ENCODE results near the gene KLHL18. TPM values are rescaled to one million over a fixed set of nuclear protein-coding genes. Genes with fewer than 3 reads are reported as not detected.
"Not testable (repeated sequence)": the region's sequence is repeated elsewhere in the genome, so short reads cannot be mapped to it uniquely, and the experiment has no call there.

KLHL18 gene
- total RNA-seq, 4 donors from 2014 or later, result 32.7 to 51.0 (median 44.5) TPM

DNA sequence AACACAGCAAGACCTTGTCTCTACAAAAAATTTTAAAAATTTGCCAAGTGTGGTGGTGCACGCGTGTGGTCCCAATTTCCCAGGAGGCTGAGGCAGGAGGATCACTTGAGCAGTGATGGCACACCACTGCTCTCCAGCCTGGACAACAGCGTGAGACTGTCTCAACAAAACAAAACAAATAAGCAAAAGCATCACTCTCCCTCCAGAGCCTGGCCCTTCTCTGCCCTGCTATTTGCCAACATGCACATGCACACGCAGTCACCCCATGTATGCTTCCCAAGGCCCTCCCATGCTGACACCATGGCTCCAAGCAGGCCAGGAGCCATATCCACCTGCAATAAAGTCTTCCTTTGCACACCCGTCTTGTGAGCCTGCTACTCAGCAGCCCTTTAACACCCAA is 2.2 kb upstream of the KLHL18 start:
- no peak for TF ChIP-seq POLR2A (IDR thresholded peaks at IDR 0.05)
- TF ChIP-seq, protein P1, sequence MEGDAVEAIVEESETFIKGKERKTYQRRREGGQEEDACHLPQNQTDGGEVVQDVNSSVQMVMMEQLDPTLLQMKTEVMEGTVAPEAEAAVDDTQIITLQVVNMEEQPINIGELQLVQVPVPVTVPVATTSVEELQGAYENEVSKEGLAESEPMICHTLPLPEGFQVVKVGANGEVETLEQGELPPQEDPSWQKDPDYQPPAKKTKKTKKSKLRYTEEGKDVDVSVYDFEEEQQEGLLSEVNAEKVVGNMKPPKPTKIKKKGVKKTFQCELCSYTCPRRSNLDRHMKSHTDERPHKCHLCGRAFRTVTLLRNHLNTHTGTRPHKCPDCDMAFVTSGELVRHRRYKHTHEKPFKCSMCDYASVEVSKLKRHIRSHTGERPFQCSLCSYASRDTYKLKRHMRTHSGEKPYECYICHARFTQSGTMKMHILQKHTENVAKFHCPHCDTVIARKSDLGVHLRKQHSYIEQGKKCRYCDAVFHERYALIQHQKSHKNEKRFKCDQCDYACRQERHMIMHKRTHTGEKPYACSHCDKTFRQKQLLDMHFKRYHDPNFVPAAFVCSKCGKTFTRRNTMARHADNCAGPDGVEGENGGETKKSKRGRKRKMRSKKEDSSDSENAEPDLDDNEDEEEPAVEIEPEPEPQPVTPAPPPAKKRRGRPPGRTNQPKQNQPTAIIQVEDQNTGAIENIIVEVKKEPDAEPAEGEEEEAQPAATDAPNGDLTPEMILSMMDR (IDR thresholded peaks at IDR 0.05), result no peak
- intact Hi-C loops (cut with DNase I; ENCODE audit: low total_unique reads), result no loop called here
- peak in 1 of 2 donors; percentile 36 for DNase-seq (ENCODE audit: low spot score in 2 of 2)
- WGBS, 2 donors, result 94 to 95% methylated on average over 5 of the region's 5 CpGs
- no peak overlapping the region for H3K4me3 ChIP-seq (ENCODE audit: low read depth, poor library complexity, severe bottlenecking)

DNA sequence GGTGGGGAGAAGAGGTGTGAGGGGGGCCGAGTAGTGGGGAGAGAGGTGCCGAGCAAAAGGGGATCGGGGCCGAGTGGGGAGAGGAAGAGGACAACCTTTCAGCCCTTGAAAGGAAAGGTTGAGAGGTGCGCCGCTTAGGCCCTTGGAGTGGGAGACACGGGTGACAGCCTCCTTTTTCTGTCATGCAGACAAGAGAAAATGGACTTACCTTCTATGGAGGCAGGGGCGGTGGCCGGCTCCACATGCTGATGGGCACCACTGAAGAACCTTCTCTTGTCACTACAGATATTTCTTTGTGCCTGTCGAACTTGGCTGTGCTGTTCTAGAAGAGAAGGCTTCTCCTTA is 421 bp downstream of the KLHL18 start:
- H3K4me3 ChIP-seq (ENCODE audit: low read depth, poor library complexity, severe bottlenecking), result peak overlapping the region; percentile 85
- intact Hi-C loops (cut with DNase I; ENCODE audit: low total_unique reads), result no loop called here
- 1 to 2% methylated on average over 10 of the region's 10 CpGs for WGBS, 2 donors
- DNase-seq (ENCODE audit: low spot score in 2 of 2), result no peak
- TF ChIP-seq, protein P1 (IDR thresholded peaks at IDR 0.05), result no peak
- no peak for TF ChIP-seq POLR2A (IDR thresholded peaks at IDR 0.05)

DNA sequence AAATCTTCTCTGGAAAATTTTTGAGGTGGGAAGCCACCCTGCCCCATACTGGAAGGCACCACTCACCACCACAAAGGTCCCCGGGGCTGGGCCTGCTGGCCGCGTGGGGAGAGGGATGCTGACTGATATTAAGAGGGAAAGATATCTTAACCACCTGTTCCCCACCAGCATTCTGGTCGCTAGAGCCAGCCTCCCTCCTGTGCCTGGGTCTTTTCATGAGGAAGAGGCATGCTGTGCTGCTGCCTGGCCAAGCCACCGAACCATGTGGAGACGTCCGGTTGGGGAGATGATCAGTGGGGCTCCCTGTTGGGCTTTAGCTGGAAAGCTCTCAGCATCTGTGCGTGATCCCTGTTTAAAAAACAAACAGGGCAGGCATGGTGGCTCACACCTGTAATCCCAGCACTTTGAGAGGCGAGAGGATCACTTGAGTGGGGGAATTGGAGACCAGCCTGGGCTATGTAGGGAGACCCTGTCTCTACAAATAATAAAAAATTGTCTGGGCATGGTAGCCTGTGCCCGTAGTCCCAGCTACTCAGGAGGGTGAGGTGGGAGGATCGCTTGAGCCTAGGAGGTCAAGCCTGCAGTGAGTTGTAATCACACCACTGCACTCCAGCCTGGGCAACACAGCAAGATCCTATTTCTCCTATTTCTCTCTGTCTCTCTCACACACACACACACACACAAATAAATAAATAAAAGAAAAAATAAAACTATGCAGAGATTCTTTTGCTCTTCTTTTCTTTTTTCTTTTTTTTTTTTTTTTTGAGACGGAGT is 1.0 kb downstream of the KLHL18 start:
- no peak for DNase-seq (ENCODE audit: low spot score in 2 of 2)
- no peak for TF ChIP-seq POLR2A (IDR thresholded peaks at IDR 0.05)
- TF ChIP-seq, protein P1 (IDR thresholded peaks at IDR 0.05), result no peak
- intact Hi-C loops (cut with DNase I; ENCODE audit: low total_unique reads), result no loop called here

DNA sequence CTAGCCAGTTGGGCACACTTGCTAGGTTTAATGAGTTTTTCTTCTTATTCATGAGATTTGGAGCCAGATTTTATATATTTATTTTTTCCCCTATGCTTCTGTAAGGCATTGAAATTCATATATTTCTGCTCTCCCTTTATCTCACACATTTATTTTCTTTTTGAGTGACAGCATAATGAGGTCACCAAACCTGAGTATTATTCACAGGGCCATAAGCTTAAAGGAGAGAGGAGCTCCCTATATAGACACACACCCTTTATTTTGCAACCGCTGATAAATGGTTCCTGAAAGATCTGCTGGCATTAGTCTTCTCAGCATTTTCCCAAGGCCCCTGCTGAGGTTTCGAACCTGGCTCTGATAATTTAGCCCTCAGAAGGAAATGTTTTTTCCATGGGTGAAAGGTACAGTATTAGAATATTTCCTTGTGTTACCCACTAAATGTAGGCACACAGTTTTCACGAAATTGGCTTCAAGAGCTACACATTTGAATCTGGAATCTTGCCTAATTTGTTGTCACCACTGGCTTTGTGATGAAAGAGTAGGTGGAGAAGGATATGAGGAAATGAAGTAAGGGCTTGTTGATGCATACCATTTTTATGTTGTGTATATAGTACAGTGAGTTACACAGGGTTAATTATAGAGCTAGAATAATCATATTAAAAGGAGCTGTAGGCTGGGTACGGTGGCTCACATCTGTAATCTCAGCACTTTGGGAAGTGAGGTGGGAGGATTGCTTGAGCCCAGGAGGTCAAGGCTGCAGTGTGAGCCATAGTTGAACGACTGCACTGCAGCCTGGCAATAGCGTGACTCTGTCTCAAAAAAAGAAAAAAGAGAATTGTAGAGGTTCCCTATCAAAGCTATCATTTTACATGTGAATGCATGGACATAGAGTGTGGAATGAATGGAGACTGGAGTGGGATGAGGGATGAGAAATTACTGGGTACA is 6.5 kb downstream of the KLHL18 start:
- 67% methylated on average over 6 of the region's 6 CpGs for whole genome bisulfite sequencing, 2 donors
- intact Hi-C loops (cut with DNase I; ENCODE audit: low total_unique reads), result no loop called here
- DNase-seq (ENCODE audit: low spot score in 2 of 2), result no peak
- no peak overlapping the region for H3K4me3 ChIP-seq (ENCODE audit: low read depth, poor library complexity, severe bottlenecking)
- TF ChIP-seq POLR2A (IDR thresholded peaks at IDR 0.05), result no peak
- TF ChIP-seq, protein P1 (IDR thresholded peaks at IDR 0.05), result no peak

More for the DNA sequence above, 1.0 kb downstream of the KLHL18 start:
- H3K4me3 ChIP-seq (ENCODE audit: low read depth, poor library complexity, severe bottlenecking), result peak overlapping the region; percentile 85
- 39 to 47% methylated on average over 9 to 12 of the region's 12 CpGs for WGBS, 2 donors

DNA sequence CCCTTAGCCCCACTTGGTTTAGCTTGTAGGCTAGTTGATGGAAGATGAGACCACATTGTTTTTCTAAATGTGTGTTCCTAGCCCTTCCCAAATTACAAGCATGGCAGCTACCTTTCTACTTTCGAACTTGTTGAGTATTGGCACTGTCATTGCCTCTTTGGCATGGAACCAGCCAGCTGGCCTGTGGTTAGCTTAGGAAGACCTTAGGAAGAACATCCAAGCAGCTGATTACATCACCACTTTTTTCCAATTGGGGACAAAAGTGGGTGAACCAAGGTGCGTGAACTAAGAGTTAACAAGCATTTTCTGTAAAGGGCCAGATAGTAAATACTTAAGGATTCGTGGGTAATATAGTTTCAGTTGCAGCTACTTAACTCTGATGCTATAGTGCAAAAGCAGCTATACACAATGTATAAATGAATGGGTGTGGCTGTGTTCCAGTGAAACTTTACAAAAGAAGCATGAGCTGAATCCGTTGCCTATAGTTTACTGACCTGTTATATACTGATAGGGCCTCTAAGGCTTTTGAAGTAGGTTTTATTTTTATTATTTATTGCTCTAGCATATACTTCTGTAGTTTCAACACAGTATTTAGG is 8.5 kb downstream of the KLHL18 start:
- H3K4me3 ChIP-seq (ENCODE audit: low read depth, poor library complexity, severe bottlenecking), result no peak overlapping the region
- TF ChIP-seq, protein P1 (IDR thresholded peaks at IDR 0.05), result no peak
- no peak for TF ChIP-seq POLR2A (IDR thresholded peaks at IDR 0.05)
- WGBS, 2 donors, result 67% methylated on average over 4 of the region's 4 CpGs
- intact Hi-C loops (cut with DNase I; ENCODE audit: low total_unique reads), result no loop called here
- no peak for DNase-seq (ENCODE audit: low spot score in 2 of 2)

DNA sequence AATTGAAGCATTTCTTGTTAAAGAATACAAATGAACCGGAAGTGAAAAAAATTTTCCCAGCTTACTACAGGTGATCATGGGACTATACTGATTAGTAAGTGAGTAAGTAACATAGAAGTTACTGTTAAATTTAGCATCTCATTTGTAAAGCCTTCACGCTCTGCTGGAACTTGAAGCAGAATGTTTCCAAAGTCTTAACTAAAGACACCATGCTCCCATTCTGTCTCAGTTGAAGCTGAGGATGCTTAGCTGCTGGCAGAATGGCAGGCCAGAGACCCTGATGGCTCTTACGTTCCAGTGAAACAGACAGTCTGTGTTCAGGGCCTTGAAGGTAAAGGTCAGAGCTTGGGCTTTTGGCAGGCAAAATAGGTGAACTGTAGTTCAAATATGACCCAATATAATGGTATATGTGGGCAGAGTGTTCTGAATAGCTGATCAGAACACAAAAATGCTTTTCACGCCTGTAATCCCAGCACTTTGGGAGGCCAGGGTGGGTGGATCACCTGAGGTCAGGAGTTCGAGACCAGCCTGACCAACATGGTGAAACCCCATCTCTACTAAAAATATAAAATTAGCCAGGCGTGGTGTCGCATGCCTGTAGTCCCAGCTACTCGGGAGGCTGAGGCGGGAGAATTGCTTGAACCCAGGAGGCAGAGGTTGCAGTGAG is 9.1 kb downstream of the KLHL18 start:
- H3K4me3 ChIP-seq (ENCODE audit: low read depth, poor library complexity, severe bottlenecking); DNase-seq (ENCODE audit: low spot score in 2 of 2); intact Hi-C loops (cut with DNase I; ENCODE audit: low total_unique reads): not testable (repeated sequence)
- 97 to 98% methylated on average over 9 of the region's 9 CpGs for WGBS, 2 donors

Data from lower leg skin (tissue), 4 donors.